Stomach smooth muscle (tissue), 2 donors: ENCODE measurements around the gene STX11.

Experiments used
- H3K27ac ChIP-seq: one replicate; pipeline ENCODE4 v1.7.0; 2013; ENCODE audit warnings: mild to moderate bottlenecking, low read length, inconsistent platforms
- H3K27me3 ChIP-seq, 2 donors: one replicate each; pipeline ENCODE4 v1.7.0; 2013; ENCODE audit warnings: low read length in 2 of 2; ENCODE audit not compliant: insufficient read depth in 2 of 2, control insufficient read depth in 1 of 2
- H3K36me3 ChIP-seq, 2 donors: one replicate each; pipeline ENCODE4 v1.7.0; 2013; ENCODE audit warnings: low read length in 2 of 2; ENCODE audit not compliant: control insufficient read depth in 2 of 2, insufficient read depth in 2 of 2
- H3K4me1 ChIP-seq: one replicate; pipeline ENCODE4 v1.7.0; 2013; ENCODE audit warnings: low read length; ENCODE audit not compliant: control insufficient read depth, insufficient read depth
- H3K4me3 ChIP-seq, 2 donors: one replicate each; pipeline ENCODE4 v1.7.0; 2013; ENCODE audit warnings: low read length in 2 of 2
- H3K9ac ChIP-seq, 2 donors: one replicate each; pipeline ENCODE4 v1.7.0; 2013; ENCODE audit warnings: low read length in 2 of 2, mild to moderate bottlenecking in 1 of 2
- H3K9me3 ChIP-seq, 2 donors: one replicate each; pipeline ENCODE4 v1.7.0; 2013; ENCODE audit warnings: low read length in 2 of 2; ENCODE audit not compliant: control insufficient read depth in 2 of 2
- donor health status: healthy.
- donor health status: Pancreatic carcinoma.

The STX11 gene

DNA sequence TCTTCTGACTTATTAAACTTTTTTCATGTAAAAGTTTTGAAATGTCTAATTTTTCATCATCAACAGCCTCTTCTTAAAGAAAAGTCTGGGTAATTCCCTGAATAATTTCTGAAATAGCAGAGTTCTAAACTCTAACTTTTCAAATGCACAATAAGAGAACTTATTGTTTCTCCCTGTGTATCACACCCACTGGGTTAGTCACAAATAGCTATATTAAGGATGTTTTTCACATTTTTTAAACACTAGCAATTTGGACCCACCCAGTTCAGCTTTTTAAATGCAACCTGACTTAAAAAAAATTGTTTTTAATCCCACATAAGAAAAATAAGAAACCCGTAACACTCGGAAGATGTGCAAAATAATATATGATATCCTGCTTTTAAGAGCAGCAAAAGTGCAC is 73.4 kb downstream of the STX11 start:
- no peak overlapping the region for H3K9ac ChIP-seq
- no peaks in the 10 kb centered on the region for H3K4me1 ChIP-seq
- H3K27ac ChIP-seq: no peak overlapping the region
- no peaks in the 10 kb centered on the region for H3K9me3 ChIP-seq
- H3K4me3 ChIP-seq: no peak overlapping the region
- H3K36me3 ChIP-seq: no peaks in the 10 kb centered on the region
- no peaks in the 10 kb centered on the region for H3K27me3 ChIP-seq

DNA sequence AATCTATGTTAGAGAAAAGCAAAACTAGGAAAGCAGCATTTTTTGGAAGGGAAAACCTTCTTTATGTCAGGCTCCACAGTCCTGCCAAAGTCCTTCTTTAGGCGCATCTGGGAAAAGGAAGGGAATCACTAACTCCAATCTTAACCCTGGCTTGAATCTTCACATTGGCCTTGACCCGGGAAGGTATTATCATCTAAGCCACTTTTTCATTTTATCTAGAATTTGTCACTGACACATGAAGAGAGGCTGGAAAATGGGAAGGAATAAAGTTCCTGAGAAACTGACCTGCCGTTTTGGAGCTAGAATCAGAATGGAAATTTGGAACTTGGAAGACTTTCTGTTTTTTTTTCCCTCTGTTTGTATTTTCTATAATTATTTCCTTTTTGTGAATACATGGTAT is 81.4 kb downstream of the STX11 start:
- no peaks in the 10 kb centered on the region for H3K4me1 ChIP-seq
- H3K9ac ChIP-seq: no peak overlapping the region
- no peaks in the 10 kb centered on the region for H3K27me3 ChIP-seq
- H3K9me3 ChIP-seq: peaks cover 0 to 3% of the 10 kb centered on the region in 2 donors
- no peak overlapping the region for H3K4me3 ChIP-seq
- no peaks in the 10 kb centered on the region for H3K36me3 ChIP-seq
- H3K27ac ChIP-seq: no peak overlapping the region

DNA sequence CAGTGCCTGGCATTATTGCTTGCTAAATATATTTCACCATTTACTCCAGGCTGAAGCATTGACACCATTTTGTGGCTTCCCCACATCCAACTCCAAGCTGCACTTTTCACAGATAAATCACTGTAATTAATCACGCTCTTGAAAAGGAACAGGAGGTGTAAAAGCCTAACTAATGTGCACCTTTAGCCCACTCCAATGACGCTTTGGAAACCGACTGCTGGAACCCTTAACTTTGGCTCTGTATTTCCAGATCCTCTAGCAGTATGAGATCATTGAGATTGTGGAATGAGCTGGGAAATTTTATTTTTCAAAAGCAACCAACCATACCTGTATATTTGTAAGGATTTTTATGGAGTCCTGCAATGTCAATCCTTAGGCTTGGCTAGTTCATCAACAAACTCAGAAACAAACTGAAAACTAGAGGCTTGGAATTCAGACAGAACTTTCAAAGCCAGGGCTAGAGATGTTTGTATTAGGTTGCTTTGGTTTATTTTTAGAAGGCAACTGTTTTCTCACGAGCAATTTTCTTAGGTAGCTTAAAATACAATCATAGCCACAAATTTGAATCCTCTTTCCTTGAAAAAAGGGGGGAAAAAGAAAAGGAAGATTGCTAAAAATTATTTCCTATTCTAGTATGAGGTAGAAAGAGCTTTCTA is 82.0 kb downstream of the STX11 start:
- H3K27ac ChIP-seq: no peak overlapping the region

DNA sequence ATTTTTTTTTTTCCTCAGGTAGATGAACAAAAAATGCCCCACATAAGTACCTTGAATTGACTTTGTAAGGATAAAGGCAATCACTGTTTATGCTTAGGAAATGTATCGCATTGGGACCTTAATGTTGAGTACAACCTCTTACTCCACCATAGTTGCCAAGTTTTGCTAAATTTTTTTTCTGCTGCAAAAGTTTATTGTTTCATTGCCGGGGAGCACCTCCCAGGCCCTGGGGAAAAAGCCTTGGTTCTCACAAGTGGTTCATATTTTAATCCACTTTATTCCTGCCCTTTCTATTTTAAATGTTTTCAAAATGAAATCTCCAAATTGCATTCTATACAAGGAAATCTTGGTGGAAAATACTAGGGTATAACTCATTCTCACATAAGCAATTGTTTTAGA is 82.5 kb downstream of the STX11 start:
- no peaks in the 10 kb centered on the region for H3K4me1 ChIP-seq
- no peaks in the 10 kb centered on the region for H3K36me3 ChIP-seq
- no peaks in the 10 kb centered on the region for H3K27me3 ChIP-seq
- no peak overlapping the region for H3K27ac ChIP-seq
- H3K4me3 ChIP-seq: no peak overlapping the region
- no peak overlapping the region for H3K9ac ChIP-seq
- peaks cover 0 to 3% of the 10 kb centered on the region in 2 donors for H3K9me3 ChIP-seq

More for the DNA sequence above, 82.0 kb downstream of the STX11 start:
- Histone ChIP-seq H3K36me3 (no peaks in the 10 kb centered on the region), H3K9ac (no peak overlapping the region), H3K4me1 (no peaks in the 10 kb centered on the region), H3K4me3 (no peak overlapping the region), H3K9me3 (peaks cover 0 to 3% of the 10 kb centered on the region in 2 donors), H3K27me3 (no peaks in the 10 kb centered on the region)

DNA sequence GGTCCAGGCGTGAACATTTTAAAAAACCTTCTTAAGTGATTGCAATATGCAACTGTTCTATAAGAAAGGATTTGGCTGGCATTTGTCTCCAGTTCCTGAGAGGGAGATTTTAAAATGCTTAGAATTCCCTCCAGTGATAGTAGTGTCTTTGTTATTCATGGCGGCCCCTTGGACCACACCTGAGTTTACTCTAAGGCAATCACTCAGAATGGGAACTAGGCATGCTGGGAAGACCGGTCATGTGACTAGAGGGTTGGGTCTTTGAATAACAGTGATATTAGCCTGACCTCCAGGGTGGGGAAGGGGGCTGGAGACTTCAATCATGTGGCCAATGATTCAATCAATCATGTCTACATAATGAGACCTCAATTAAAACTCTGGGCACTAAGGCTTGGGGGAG is 84.1 kb downstream of the STX11 start:
- Histone ChIP-seq H3K27me3 (no peaks in the 10 kb centered on the region), H3K4me1 (no peaks in the 10 kb centered on the region), H3K9me3 (peaks cover 0 to 3% of the 10 kb centered on the region in 2 donors), H3K4me3 (no peak overlapping the region), H3K36me3 (no peaks in the 10 kb centered on the region), H3K9ac (no peak overlapping the region), H3K27ac (no peak overlapping the region)

DNA sequence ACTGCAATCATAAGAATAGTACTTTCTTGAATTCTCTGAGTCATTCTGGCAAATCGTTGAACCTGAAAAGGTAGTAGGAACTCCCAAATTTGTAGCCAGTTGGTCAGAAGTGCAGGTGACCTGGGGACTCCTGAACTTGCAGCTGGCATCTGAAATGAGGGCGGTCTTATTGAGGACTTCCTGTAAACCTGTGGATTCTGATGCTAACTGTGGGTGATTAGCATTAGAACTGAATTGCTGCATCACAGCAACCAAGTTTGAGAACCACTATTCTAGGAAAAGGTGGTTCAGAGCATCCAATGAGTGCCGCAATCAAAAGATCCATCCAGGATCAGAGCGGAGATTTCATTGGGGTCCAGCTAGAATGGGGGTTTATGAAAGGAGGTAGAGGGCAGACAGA is 84.6 kb downstream of the STX11 start:
- H3K4me3 ChIP-seq: no peak overlapping the region
- no peaks in the 10 kb centered on the region for H3K36me3 ChIP-seq
- H3K27me3 ChIP-seq: no peaks in the 10 kb centered on the region
- peaks cover 0 to 3% of the 10 kb centered on the region in 2 donors for H3K9me3 ChIP-seq
- no peak overlapping the region for H3K27ac ChIP-seq
- H3K9ac ChIP-seq: no peak overlapping the region
- H3K4me1 ChIP-seq: no peaks in the 10 kb centered on the region
